ENCODE results near the gene CES4A. TPM values are rescaled to one million over a fixed set of nuclear protein-coding genes. Genes with fewer than 3 reads are reported as not detected.

CES4A gene
- 0.65 and 0.91 TPM in 2 replicates for total RNA-seq

DNA sequence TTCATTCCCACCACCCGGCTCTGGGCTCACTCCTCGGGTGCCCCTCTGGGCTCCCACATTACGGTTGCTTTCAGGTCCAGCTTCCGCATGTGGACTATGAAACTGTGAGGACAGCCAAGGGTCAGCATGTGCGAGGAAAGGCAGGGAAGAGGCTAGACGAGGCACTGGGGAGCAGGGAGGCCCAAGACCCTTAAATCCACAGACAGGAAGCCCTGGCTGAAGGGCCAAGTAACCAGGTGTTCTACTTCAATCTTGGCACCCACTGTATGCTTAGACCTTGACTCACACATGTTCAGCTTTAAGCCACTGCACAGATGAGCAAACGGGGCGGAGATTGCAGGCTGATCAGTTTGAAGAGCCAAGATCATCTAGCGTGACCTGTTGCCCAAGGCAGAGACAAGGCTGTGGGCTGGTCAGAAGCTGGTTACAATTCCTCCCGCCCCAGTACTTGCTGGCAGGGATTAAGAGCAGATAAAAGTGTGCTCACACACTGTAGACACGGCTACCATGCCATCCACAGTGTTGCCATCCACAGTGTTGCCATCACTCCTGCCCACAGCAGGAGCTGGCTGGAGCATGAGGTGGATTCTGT is at the start of gene CES4A:
CES4A (plus strand) TSS at position 393 of the 592 bp plus-strand sequence; CDS start at position 577, 184 bp downstream.

DNA sequence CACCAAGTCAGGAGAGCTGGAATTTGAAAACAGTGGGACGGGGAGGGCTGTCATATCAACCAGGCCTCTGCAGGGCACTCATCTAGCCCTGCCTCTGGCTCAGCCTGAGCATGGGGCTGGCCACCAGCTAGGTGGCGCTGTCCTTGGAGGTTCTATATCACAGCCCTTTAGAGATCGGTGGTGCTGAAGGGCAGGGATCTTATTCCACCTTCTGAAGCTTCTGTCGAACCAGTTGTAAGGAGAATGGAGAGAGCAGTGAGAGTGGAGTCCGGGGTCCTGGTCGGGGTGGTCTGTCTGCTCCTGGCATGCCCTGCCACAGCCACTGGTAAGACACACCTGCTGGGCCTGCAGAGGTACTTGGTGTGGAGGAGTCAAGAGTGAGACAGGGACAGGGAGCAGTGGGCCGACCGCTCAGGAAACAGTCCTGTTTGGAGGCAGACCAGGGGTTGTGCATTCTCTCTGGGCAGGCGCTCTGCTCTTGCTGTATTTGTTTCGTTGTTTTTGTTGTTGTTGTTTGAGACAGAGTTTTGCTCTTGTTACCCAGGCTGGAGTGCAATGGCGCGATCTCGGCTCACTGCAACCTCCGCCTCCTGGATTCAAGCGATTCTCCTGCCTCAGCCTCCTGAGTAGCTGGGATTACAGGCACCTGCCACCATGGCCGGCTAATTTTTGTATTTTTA is 27.2 kb upstream of the CES4A start, which contains the start of gene CES3:
CES3 (plus strand) TSS at position 202 of the 680 bp plus-strand sequence; CDS start at position 244, 42 bp downstream.

DNA sequence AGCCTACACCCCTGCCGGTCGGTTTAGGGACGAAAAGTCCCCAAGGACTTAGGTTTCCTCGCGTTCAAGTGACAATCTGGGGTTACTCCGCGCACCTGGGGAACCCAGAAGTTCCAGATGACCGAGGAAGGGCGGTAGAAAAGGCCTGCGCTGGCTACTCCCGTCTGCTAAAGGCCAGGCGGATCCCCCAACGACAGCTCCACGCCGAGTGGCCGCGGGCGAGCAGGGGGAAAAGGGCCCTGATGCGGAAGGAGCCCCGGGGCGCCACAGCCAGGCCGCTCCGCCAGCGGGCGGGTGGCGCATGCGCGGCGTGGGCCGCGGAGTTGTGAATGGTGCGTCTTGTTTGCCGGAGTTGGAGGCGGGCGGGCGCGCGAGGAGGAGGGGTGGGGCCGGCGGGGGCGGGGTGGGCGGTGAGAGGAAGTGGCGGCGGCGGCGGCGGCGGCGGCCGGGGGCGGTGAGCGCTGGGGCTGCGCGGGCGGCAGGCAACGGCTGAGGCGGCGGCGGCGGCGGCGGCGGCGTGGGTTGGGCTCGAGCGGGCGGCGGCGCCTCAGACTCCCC is 40.4 kb downstream of the CES4A start, which contains the start of gene CBFB:
CBFB (plus strand) TSS at position 454 of the 558 bp plus-strand sequence. CDS start 259 bp downstream, outside the sequence.

Other genes starting within 250 kb of the CES4A start
- 121 and 163 TPM in 2 replicates for gene DYNC1LI2, start 237.0 kb upstream of the CES4A start, total RNA-seq
- gene TERB1, start 187.0 kb upstream of the CES4A start, total RNA-seq: not detected in 2 replicates
- gene NAE1, start 157.6 kb upstream of the CES4A start, total RNA-seq: 93.2 and 94.8 TPM in 2 replicates
- gene CA7, start 144.2 kb upstream of the CES4A start, total RNA-seq: not detected in 2 replicates
- gene PDP2, start 108.1 kb upstream of the CES4A start, total RNA-seq: 5.2 and 19.8 TPM in 2 replicates
- gene CDH16, start 69.7 kb upstream of the CES4A start, total RNA-seq: not detected in 2 replicates
- gene RRAD, start 63.1 kb upstream of the CES4A start, total RNA-seq: 0.65 and 1.5 TPM in 2 replicates
- gene CIAO2B, start 54.2 kb upstream of the CES4A start, total RNA-seq: 169 and 285 TPM in 2 replicates
- gene CES2, start 53.1 kb upstream of the CES4A start, total RNA-seq: 12.0 and 17.5 TPM in 2 replicates
- gene CES3, start 27.3 kb upstream of the CES4A start, total RNA-seq: not detected in 2 replicates
- 143 and 146 TPM in 2 replicates for gene CBFB, start 40.6 kb downstream of the CES4A start, total RNA-seq
- gene PHAF1, start 121.4 kb downstream of the CES4A start, total RNA-seq: 7.8 and 10.8 TPM in 2 replicates
- 1.6 and 4.0 TPM in 2 replicates for gene B3GNT9, start 162.4 kb downstream of the CES4A start, total RNA-seq
- gene TRADD, start 171.3 kb downstream of the CES4A start, total RNA-seq: 22.3 and 23.7 TPM in 2 replicates
- gene FBXL8, start 171.4 kb downstream of the CES4A start, total RNA-seq: 2.3 and 5.8 TPM in 2 replicates
- 0.32 and 0.61 TPM in 2 replicates for gene HSF4, start 176.2 kb downstream of the CES4A start, total RNA-seq
- gene NOL3, start 181.9 kb downstream of the CES4A start, total RNA-seq: 7.3 and 12.3 TPM in 2 replicates
- 11.7 and 13.4 TPM in 2 replicates for gene MATCAP1, start 195.4 kb downstream of the CES4A start, total RNA-seq
- 8.8 and 29.9 TPM in 2 replicates for gene EXOC3L1, start 201.5 kb downstream of the CES4A start, total RNA-seq
- 83.8 and 94.1 TPM in 2 replicates for gene E2F4, start 203.6 kb downstream of the CES4A start, total RNA-seq
- 1.3 and 1.5 TPM in 2 replicates for gene ELMO3, start 210.5 kb downstream of the CES4A start, total RNA-seq
- 36.1 and 47.1 TPM in 2 replicates for gene TMEM208, start 238.5 kb downstream of the CES4A start, total RNA-seq

Measured in epithelial cell of umbilical artery (primary cell).